Sigmoid colon (tissue), 3 donors: ENCODE data around the gene YKT6.

Source experiments
- CTCF ChIP-seq, 4 experiments: fragments of 450-650 bp in 3 of 4; fragments of 200-600 bp in 1 of 4; IDR thresholded peaks; one replicate each; pipeline ENCODE4 v1.5.1; 2016 to 2019; ENCODE audit warnings: antibody characterized with exemption in 4 of 4, mild to moderate bottlenecking in 3 of 4, moderate library complexity in 2 of 4
- POLR2A ChIP-seq, 2 donors: fragments of 450-650 bp; IDR thresholded peaks; one replicate each; pipeline ENCODE4 v1.6.1; 2016; ENCODE audit warnings: antibody characterized with exemption in 2 of 2, mild to moderate bottlenecking in 2 of 2, moderate library complexity in 2 of 2

- TF ChIP-seq POLR2A (IDR thresholded peaks at IDR 0.05), result no peak
- TF ChIP-seq CTCF (IDR thresholded peaks at IDR 0.05), result no peak
These were observed 19.2 kb downstream of the YKT6 start for GRCh38 chr7:44220046-44220357.
